ENCODE data around the gene FABP1. TPM values are rescaled to one million over a fixed set of nuclear protein-coding genes. Genes with fewer than 3 reads are reported as not detected.

FABP1 gene
- total RNA-seq, 1 donor: not detected

DNA sequence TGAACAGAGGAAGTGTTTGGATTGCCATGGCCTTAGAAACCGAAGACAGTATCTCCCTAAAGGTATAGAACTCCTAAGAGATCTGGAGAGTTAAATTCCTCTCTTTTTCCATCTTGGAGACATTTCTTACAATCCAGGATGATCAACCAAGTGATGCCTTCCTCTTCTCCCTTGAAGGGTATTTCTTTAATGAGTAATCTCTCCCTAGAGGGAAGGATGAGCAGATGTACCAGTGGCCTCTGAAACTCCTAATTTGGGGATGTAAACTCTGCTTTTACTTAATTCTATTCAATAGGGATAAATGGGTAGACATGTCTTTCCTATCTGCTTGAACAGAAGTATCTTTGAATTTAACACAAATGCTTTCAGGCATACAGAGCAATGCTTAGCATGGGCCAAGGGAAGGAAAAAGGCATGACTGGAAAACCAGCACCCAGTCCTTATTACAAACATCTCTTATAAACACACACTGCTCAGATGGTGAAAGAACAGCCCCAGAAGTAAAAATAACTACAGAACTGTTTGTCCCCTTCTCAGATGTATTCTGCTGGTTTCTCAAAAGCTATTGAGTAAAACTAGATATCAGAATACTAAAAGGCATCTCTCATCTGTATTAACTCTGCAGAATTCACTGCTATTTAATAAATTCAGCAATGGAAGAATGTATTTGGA, 37.6 kb upstream of the FABP1 start:
- Histone ChIP-seq H2AFZ (ENCODE audit: low read length) (no peak overlapping the region), H3K4me3 (ENCODE audit: insufficient read depth, low read length) (no peak overlapping the region), H3K4me2 (ENCODE audit: insufficient read depth, low read length) (no peak overlapping the region), H3K27me3 (ENCODE audit: insufficient read depth, low read length) (peaks cover 3% of the 10 kb centered on the region), H3K36me3 (ENCODE audit: insufficient read depth, low read length) (no peaks in the 10 kb centered on the region), H3K27ac (ENCODE audit: low read depth, low read length) (no peak overlapping the region), H3K4me1 (ENCODE audit: insufficient read depth, low read length) (no peaks in the 10 kb centered on the region), H3K79me2 (ENCODE audit: insufficient read depth, low read length) (no peaks in the 10 kb centered on the region), H3K9me3 (ENCODE audit: low read depth, low read length) (no peaks in the 10 kb centered on the region), H4K20me1 (ENCODE audit: insufficient read depth, low read length) (no peaks in the 10 kb centered on the region)
- TF ChIP-seq, protein P1, sequence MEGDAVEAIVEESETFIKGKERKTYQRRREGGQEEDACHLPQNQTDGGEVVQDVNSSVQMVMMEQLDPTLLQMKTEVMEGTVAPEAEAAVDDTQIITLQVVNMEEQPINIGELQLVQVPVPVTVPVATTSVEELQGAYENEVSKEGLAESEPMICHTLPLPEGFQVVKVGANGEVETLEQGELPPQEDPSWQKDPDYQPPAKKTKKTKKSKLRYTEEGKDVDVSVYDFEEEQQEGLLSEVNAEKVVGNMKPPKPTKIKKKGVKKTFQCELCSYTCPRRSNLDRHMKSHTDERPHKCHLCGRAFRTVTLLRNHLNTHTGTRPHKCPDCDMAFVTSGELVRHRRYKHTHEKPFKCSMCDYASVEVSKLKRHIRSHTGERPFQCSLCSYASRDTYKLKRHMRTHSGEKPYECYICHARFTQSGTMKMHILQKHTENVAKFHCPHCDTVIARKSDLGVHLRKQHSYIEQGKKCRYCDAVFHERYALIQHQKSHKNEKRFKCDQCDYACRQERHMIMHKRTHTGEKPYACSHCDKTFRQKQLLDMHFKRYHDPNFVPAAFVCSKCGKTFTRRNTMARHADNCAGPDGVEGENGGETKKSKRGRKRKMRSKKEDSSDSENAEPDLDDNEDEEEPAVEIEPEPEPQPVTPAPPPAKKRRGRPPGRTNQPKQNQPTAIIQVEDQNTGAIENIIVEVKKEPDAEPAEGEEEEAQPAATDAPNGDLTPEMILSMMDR (IDR thresholded peaks at IDR 0.05; ENCODE audit: extremely low read depth, low read depth, low read length): no peak
- no peak for DNase-seq (ENCODE audit: insufficient read length, low spot score, missing footprints)

DNA sequence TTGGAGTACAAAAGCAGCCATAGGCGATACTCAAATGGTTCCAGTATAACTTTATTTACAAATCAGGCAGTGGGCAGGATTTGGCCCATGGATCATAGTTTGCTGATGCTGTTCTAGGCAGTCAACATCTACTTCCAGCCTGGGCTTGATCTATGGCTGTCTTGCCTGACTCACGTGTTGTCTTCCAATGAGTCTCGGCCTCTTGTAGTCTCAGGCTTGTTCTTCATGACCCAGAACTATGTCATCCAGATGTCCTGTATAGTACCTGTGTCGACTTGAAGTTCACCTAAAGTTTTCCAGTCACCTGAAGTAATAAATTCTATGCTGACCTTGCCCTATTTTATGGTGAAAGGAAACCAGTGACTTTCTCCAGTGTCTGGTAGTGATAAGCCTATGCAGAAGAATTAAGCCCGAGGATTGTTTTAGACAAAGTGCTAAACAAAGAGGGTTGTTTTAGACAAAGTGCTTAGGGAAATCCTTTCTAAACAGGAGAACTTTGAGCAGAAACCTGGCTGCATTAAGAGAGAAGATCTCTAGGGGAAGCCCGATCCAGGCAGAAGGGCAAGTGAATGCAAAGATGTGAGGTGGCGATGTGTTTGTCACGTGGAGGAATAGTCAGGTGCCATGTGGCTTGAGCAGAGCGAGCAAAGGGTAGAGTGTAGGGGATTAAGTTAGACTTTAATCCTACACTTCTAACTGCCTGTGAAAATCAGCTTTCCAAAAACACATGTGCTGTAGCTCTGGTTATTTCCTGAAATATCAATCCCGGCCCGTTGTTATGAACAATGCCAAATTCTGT, 33.8 kb upstream of the FABP1 start:
- H3K36me3 ChIP-seq (ENCODE audit: insufficient read depth, low read length): no peaks in the 10 kb centered on the region
- H3K27me3 ChIP-seq (ENCODE audit: insufficient read depth, low read length): peaks cover 3% of the 10 kb centered on the region
- no peaks in the 10 kb centered on the region for H3K4me1 ChIP-seq (ENCODE audit: insufficient read depth, low read length)
- H3K9me3 ChIP-seq (ENCODE audit: low read depth, low read length): no peaks in the 10 kb centered on the region
- no peak overlapping the region for H3K4me3 ChIP-seq (ENCODE audit: insufficient read depth, low read length)
- no peaks in the 10 kb centered on the region for H3K79me2 ChIP-seq (ENCODE audit: insufficient read depth, low read length)
- H3K27ac ChIP-seq (ENCODE audit: low read depth, low read length): no peak overlapping the region
- no peak overlapping the region for H2AFZ ChIP-seq (ENCODE audit: low read length)
- TF ChIP-seq, protein P1 (IDR thresholded peaks at IDR 0.05; ENCODE audit: extremely low read depth, low read depth, low read length): no peak
- DNase-seq (ENCODE audit: insufficient read length, low spot score, missing footprints): no peak
- H3K4me2 ChIP-seq (ENCODE audit: insufficient read depth, low read length): no peak overlapping the region
- H4K20me1 ChIP-seq (ENCODE audit: insufficient read depth, low read length): no peaks in the 10 kb centered on the region

DNA sequence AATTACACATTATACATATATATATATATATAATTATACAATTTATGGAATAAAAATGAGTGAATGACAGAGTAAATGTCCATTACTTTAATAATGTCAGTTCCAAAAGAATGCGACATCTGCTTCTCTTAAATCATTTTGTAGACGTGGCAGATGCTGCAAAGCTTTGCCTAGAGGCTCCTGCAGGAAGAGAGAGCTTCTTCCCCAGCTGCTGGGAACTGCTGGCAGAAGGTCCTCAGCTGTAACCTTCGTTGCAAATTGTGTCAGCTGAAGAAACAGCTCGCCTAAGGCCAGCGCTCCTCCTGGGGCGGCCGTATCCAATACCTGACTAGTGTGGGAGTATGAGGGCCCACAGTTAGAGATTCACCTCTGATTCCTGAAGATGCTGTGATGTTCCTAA, 32.7 kb upstream of the FABP1 start:
- H3K27ac ChIP-seq (ENCODE audit: low read depth, low read length): no peak overlapping the region
- H3K4me2 ChIP-seq (ENCODE audit: insufficient read depth, low read length): no peak overlapping the region
- TF ChIP-seq, protein P1 (IDR thresholded peaks at IDR 0.05; ENCODE audit: extremely low read depth, low read depth, low read length): no peak
- no peaks in the 10 kb centered on the region for H3K36me3 ChIP-seq (ENCODE audit: insufficient read depth, low read length)
- H4K20me1 ChIP-seq (ENCODE audit: insufficient read depth, low read length): no peaks in the 10 kb centered on the region
- H2AFZ ChIP-seq (ENCODE audit: low read length): no peak overlapping the region
- peaks cover 3% of the 10 kb centered on the region for H3K27me3 ChIP-seq (ENCODE audit: insufficient read depth, low read length)
- H3K4me3 ChIP-seq (ENCODE audit: insufficient read depth, low read length): no peak overlapping the region
- no peak for DNase-seq (ENCODE audit: insufficient read length, low spot score, missing footprints)
- H3K9me3 ChIP-seq (ENCODE audit: low read depth, low read length): no peaks in the 10 kb centered on the region
- H3K4me1 ChIP-seq (ENCODE audit: insufficient read depth, low read length): no peaks in the 10 kb centered on the region
- no peaks in the 10 kb centered on the region for H3K79me2 ChIP-seq (ENCODE audit: insufficient read depth, low read length)

DNA sequence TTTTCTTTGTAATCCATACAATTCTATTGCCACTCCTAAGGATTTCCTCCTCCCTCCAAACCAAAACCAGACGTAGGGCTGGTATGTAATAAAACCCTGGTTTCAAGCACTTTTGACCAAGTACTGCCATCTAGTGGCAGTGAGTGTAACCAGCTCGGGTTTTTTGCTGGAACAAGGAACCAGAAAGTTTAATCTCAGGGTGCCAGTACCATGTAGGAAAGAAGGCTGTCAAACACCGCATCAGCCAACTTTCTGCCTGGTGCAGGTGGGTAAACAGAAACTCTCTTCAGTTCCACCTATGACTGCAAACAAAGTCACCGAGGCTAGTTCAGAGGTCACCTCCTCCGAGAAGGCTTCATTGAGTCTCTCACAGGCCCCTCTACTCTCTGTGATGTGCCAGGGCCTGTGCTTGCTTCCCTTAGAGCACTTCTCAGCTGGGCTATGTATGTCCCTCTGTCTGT, 32.1 kb upstream of the FABP1 start:
- H2AFZ ChIP-seq (ENCODE audit: low read length): no peak overlapping the region

More for the DNA sequence above, 32.1 kb upstream of the FABP1 start:
- TF ChIP-seq, protein P1 (IDR thresholded peaks at IDR 0.05; ENCODE audit: extremely low read depth, low read depth, low read length): peak; percentile 88
- DNase-seq (ENCODE audit: insufficient read length, low spot score, missing footprints): peak; percentile 83
- Histone ChIP-seq H3K9me3 (ENCODE audit: low read depth, low read length) (no peaks in the 10 kb centered on the region), H4K20me1 (ENCODE audit: insufficient read depth, low read length) (no peaks in the 10 kb centered on the region), H3K4me1 (ENCODE audit: insufficient read depth, low read length) (no peaks in the 10 kb centered on the region), H3K27ac (ENCODE audit: low read depth, low read length) (no peak overlapping the region), H3K4me3 (ENCODE audit: insufficient read depth, low read length) (no peak overlapping the region), H3K79me2 (ENCODE audit: insufficient read depth, low read length) (no peaks in the 10 kb centered on the region), H3K4me2 (ENCODE audit: insufficient read depth, low read length) (no peak overlapping the region), H3K36me3 (ENCODE audit: insufficient read depth, low read length) (no peaks in the 10 kb centered on the region), H3K27me3 (ENCODE audit: insufficient read depth, low read length) (peaks cover 3% of the 10 kb centered on the region)
